Measurements from ENCODE around the gene OTOG. TPM values are rescaled to one million over a fixed set of nuclear protein-coding genes. Genes with fewer than 3 reads are reported as not detected.

The OTOG gene
- total and polyA plus RNA-seq, 11 donors, result not detected

DNA sequence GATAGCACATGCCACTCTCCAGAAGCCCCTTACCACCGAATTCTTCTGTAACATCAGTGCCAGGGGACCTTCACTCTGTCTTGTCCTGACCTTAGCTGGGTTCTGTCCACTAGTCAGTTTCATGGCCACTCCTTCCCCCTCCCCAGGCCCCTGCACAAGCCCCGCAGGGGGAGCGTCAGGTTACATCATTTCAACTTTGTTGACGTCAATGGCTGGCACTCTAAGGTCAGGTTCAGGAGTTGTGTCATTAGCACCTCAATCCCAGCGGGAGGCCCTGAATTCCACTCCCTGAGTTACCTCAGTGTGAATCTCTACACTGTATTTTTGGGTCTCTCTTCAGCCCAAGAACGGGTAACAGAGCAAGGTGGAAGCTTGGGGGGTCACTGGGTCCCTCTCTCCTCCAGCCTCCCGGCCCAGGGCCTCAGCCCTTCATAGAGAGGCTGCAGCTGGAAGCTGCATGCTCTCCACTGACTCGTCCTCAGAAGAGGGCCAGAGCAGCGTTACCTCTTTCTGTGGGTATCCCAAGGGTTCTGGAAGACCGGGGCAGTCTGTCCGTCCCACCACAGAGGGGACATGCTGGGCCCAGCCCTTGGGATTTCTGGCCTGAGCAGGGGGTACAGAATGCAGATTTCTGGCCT is 13.2 kb upstream of the OTOG start:
- Histone ChIP-seq H3K9me3 (no peaks in the 10 kb centered on the region), H3K36me3 (no peaks in the 10 kb centered on the region), H3K4me3 (no peak overlapping the region), H3K4me1 (peaks cover 0 to 13% (median under 1%) of the 10 kb centered on the region in 12 donors), H3K27me3 (peaks cover 0 to 5% (median 0%) of the 10 kb centered on the region in 9 donors), H3K27ac (no peak overlapping the region)
- no peak for ATAC-seq
- intact Hi-C loops (cut with DNase I), result no loop called here
- TF ChIP-seq, protein P1, sequence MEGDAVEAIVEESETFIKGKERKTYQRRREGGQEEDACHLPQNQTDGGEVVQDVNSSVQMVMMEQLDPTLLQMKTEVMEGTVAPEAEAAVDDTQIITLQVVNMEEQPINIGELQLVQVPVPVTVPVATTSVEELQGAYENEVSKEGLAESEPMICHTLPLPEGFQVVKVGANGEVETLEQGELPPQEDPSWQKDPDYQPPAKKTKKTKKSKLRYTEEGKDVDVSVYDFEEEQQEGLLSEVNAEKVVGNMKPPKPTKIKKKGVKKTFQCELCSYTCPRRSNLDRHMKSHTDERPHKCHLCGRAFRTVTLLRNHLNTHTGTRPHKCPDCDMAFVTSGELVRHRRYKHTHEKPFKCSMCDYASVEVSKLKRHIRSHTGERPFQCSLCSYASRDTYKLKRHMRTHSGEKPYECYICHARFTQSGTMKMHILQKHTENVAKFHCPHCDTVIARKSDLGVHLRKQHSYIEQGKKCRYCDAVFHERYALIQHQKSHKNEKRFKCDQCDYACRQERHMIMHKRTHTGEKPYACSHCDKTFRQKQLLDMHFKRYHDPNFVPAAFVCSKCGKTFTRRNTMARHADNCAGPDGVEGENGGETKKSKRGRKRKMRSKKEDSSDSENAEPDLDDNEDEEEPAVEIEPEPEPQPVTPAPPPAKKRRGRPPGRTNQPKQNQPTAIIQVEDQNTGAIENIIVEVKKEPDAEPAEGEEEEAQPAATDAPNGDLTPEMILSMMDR (IDR thresholded peaks at IDR 0.05), result no peak
- TF ChIP-seq POLR2A (IDR thresholded peaks at IDR 0.05), result no peak
- WGBS, 4 donors, result 72 to 85% (median 78%) methylated on average over 10 to 11 of the region's 11 CpGs
- no peak for DNase-seq

DNA sequence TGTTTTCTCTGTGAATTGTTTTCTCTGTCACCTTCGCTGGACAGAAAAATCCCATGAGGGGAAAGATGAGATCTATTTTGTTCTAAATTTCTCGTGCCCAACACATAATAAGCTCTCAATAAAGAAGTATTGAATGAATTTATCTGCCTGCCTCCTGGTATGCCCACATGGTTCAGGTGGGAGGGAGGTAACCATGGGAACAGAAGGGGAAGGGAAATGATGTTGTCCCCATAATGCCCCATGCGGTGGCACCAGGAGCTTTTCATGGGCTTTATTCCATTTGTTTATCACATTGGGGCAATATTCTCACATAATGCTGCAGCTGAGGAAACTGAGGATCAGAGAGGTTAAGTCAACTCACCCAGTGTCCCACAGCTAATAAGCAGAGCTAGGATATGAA is 11.6 kb upstream of the OTOG start:
- H3K4me1 ChIP-seq, result peaks cover 0 to 6% (median 0%) of the 10 kb centered on the region in 12 donors
- intact Hi-C loops (cut with DNase I), result no loop called here
- DNase-seq, result no peak
- H3K36me3 ChIP-seq, result no peaks in the 10 kb centered on the region
- H3K9me3 ChIP-seq, result no peaks in the 10 kb centered on the region
- no peak for TF ChIP-seq POLR2A (IDR thresholded peaks at IDR 0.05)
- TF ChIP-seq, protein P1 (IDR thresholded peaks at IDR 0.05), result no peak
- H3K27ac ChIP-seq, result no peak overlapping the region
- H3K27me3 ChIP-seq, result peaks cover 0 to 5% (median 0%) of the 10 kb centered on the region in 9 donors
- H3K4me3 ChIP-seq, result no peak overlapping the region
- WGBS, 4 donors, result 91 to 95% (median 91%) methylated on average over 3 of the region's 3 CpGs
- no peak for ATAC-seq

DNA sequence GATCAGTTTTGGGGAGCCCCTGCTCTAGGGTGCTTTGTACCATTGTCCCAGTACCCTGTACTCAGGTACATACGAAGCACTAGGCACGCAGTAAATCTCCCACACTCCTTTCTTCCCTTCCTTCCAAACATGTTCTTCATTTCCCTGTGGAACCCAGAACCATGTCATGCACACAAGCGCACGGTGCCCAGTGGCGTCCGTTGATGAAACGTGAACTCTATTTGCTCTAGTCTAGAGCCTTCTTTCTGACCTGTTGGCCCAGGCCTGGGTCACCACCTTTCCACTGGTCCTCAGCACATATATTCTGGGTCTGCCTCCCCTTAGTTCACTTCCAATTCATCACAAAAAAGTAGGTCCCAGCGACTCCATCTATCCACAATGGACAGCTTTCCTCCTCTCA is 9.8 kb upstream of the OTOG start:
- no peak for TF ChIP-seq POLR2A (IDR thresholded peaks at IDR 0.05)
- TF ChIP-seq, protein P1 (IDR thresholded peaks at IDR 0.05), result no peak
- intact Hi-C loops (cut with DNase I), result no loop called here

DNA sequence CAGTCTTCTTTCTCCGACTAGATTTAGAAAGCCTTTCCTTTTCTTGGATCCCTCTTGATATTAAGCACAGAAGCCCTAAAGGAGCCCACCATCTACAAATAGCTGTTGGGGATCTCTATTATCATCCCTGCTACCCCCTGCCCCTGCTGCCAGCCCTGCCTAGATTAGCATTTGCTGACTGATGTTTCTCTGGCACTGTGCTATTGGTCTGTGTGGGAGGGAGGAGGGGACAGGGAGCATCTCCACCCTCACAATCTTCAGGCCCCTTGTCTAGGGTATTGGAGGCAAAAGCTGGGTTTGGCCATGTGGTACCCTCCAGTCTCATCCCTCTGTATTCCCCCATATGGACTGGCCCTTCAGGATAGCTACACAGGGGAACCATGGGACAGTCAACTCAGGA is 9.0 kb upstream of the OTOG start:
- Histone ChIP-seq H3K27me3 (peaks cover 0 to 5% (median 0%) of the 10 kb centered on the region in 9 donors), H3K36me3 (no peaks in the 10 kb centered on the region), H3K9me3 (no peaks in the 10 kb centered on the region), H3K27ac (no peak overlapping the region), H3K4me3 (no peak overlapping the region), H3K4me1 (no peaks in the 10 kb centered on the region)
- ATAC-seq, result no peak
- intact Hi-C loops (cut with DNase I), result no loop called here
- DNase-seq, result no peak
- WGBS, 4 donors, result 91 to 95% (median 93%) methylated on average over 1 of the region's 1 CpG
- TF ChIP-seq POLR2A (IDR thresholded peaks at IDR 0.05), result no peak
- TF ChIP-seq, protein P1 (IDR thresholded peaks at IDR 0.05), result no peak

More for the DNA sequence above, 9.8 kb upstream of the OTOG start:
- H3K27ac ChIP-seq, result no peak overlapping the region
- H3K9me3 ChIP-seq, result no peaks in the 10 kb centered on the region
- no peak overlapping the region for H3K4me3 ChIP-seq
- no peaks in the 10 kb centered on the region for H3K36me3 ChIP-seq
- no peak for DNase-seq
- peaks cover 0 to 5% (median 0%) of the 10 kb centered on the region in 9 donors for H3K27me3 ChIP-seq
- ATAC-seq, result no peak
- no peaks in the 10 kb centered on the region for H3K4me1 ChIP-seq
- WGBS, 4 donors, result 84 to 94% (median 92%) methylated on average over 8 of the region's 8 CpGs
